Measurements from ENCODE around the gene HMHB1. TPM values are rescaled to one million over a fixed set of nuclear protein-coding genes. Genes with fewer than 3 reads are reported as not detected.
A peak's percentile ranks its signal among the peaks of the same experiment; 100 is the strongest.
"Not testable (repeated sequence)": the region's sequence is repeated elsewhere in the genome, so short reads cannot be mapped to it uniquely, and the experiment has no call there.

Gene HMHB1
- total RNA-seq, 1 donor from 2014 or later: not detected

DNA sequence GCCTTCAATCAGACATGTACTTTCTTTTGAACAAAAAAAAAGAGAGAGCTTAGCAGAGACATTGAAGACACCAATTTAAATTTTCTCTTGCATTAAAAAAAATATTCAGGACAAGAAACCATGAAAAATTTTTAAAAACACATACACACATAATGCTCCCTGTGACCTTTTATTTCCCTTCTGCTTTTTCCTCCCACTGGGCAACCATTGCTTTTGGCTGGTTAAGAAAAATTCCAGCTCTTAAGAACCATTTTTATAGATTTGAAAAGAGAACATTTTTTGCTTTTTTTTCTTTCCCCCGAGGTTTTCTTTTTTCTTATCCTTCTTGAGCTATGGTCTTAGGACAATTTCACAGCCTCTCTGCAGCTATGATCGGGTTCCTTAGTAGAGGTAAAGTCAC is 6.1 kb upstream of the HMHB1 start:
- TF ChIP-seq, protein P1, sequence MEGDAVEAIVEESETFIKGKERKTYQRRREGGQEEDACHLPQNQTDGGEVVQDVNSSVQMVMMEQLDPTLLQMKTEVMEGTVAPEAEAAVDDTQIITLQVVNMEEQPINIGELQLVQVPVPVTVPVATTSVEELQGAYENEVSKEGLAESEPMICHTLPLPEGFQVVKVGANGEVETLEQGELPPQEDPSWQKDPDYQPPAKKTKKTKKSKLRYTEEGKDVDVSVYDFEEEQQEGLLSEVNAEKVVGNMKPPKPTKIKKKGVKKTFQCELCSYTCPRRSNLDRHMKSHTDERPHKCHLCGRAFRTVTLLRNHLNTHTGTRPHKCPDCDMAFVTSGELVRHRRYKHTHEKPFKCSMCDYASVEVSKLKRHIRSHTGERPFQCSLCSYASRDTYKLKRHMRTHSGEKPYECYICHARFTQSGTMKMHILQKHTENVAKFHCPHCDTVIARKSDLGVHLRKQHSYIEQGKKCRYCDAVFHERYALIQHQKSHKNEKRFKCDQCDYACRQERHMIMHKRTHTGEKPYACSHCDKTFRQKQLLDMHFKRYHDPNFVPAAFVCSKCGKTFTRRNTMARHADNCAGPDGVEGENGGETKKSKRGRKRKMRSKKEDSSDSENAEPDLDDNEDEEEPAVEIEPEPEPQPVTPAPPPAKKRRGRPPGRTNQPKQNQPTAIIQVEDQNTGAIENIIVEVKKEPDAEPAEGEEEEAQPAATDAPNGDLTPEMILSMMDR (IDR thresholded peaks at IDR 0.05): no peak
- Histone ChIP-seq H3K4me1 (peaks cover 6% of the 10 kb centered on the region), H3K36me3 (no peaks in the 10 kb centered on the region), H3K9me3 (no peaks in the 10 kb centered on the region), H3K27me3 (ENCODE audit: low read depth) (no peaks in the 10 kb centered on the region), H3K27ac (no peak overlapping the region), H3K4me3 (no peak overlapping the region)
- ATAC-seq: no peak
- intact Hi-C loops (cut with DNase I): no loop called here
- no peak for DNase-seq

- DNase-seq (no peak), ATAC-seq (peak in 1 of 2 donors; percentile 54)
- Histone ChIP-seq H3K27me3 (ENCODE audit: low read depth) (no peaks in the 10 kb centered on the region), H3K9me3 (no peaks in the 10 kb centered on the region), H3K27ac (no peak overlapping the region), H3K36me3 (no peaks in the 10 kb centered on the region), H3K4me3 (no peak overlapping the region), H3K4me1 (peaks cover 6% of the 10 kb centered on the region)
- TF ChIP-seq, protein P1 (IDR thresholded peaks at IDR 0.05): no peak
- intact Hi-C loops (cut with DNase I): no loop called here
Observed at GRCh38 chr5:143806579-143806978, 5.4 kb upstream of the HMHB1 start.

DNA sequence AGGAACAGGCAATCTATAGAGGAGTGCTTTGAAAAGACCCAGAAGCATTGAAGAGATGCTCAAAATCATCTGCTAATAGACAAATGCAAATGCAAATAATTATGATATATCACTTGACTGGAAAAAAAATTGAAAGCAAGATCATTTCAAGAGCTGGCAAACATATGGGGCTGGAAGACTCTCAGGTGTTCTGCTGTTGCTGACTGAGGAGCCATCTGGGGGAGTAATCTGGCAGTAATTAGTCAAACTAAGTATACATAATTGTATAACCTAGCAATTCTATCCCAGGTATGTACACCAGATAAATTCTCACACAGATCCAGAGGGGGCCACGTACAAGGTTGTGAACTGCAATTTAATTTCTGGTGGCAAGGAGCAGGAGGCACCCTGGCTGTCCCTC is 4.6 kb upstream of the HMHB1 start:
- Histone ChIP-seq H3K9me3 (no peaks in the 10 kb centered on the region), H3K4me1 (peaks cover 13% of the 10 kb centered on the region), H3K27me3 (ENCODE audit: low read depth) (no peaks in the 10 kb centered on the region), H3K36me3 (no peaks in the 10 kb centered on the region), H3K4me3 (no peak overlapping the region), H3K27ac (no peak overlapping the region)
- intact Hi-C loops (cut with DNase I): no loop called here
- TF ChIP-seq, protein P1 (IDR thresholded peaks at IDR 0.05): no peak
- ATAC-seq (no peak), DNase-seq (no peak)

GRCh38 chr5:143816370-143816769 is 4.4 kb downstream of the HMHB1 start:
- H3K4me3 ChIP-seq; intact Hi-C loops (cut with DNase I); H3K27me3 ChIP-seq (ENCODE audit: low read depth); H3K4me1 ChIP-seq; DNase-seq; ATAC-seq; H3K9me3 ChIP-seq; H3K36me3 ChIP-seq; H3K27ac ChIP-seq: not testable (repeated sequence)

GRCh38 chr5:143819716-143820115 is 7.8 kb downstream of the HMHB1 start:
- Histone ChIP-seq H3K36me3 (no peaks in the 10 kb centered on the region), H3K27me3 (ENCODE audit: low read depth) (no peaks in the 10 kb centered on the region), H3K27ac (no peak overlapping the region), H3K4me3 (no peak overlapping the region), H3K4me1 (peaks cover 3% of the 10 kb centered on the region), H3K9me3 (no peaks in the 10 kb centered on the region)
- intact Hi-C loops (cut with DNase I): no loop called here
- TF ChIP-seq, protein P1 (IDR thresholded peaks at IDR 0.05): no peak
- ATAC-seq: no peak
- DNase-seq: no peak

DNA sequence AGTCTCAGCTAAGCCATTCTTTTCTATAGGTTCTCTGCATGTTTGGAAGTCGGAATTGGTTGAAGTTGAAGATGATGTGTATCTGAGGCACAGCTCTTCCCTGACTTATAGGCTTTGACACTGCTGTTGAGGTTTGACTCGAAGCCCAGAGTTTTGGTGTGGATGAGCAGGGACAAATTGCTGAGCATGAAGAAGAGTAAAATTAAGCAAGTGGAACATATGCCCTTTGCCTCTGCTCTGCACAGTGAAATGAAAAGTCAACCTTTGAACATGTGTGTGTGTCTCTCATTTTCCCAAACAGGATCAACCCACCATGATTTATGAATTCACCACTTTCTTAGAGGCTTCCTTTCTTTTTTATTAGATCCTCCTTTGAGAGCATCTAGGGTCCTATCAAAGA is 8.5 kb downstream of the HMHB1 start:
- TF ChIP-seq, protein P1 (IDR thresholded peaks at IDR 0.05): no peak
- H3K9me3 ChIP-seq: no peaks in the 10 kb centered on the region

More for the DNA sequence above, 8.5 kb downstream of the HMHB1 start:
- Histone ChIP-seq H3K4me1 (peaks cover 7% of the 10 kb centered on the region), H3K4me3 (no peak overlapping the region), H3K36me3 (no peaks in the 10 kb centered on the region), H3K27me3 (ENCODE audit: low read depth) (no peaks in the 10 kb centered on the region), H3K27ac (no peak overlapping the region)
- DNase-seq (no peak), ATAC-seq (no peak)
- intact Hi-C loops (cut with DNase I): no loop called here
